ENCODE data around the gene SLC7A10. TPM values are rescaled to one million over a fixed set of nuclear protein-coding genes. Genes with fewer than 3 reads are reported as not detected.

The SLC7A10 gene
- total RNA-seq, 2 experiments from 2014 or later, result not detected

- Histone ChIP-seq H3K4me3 (ENCODE audit: low read depth, low read length, poor library complexity, severe bottlenecking) (no peak overlapping the region), H3K27ac (ENCODE audit: low read depth, low read length, poor library complexity, severe bottlenecking) (no peak overlapping the region), H2AFZ (ENCODE audit: low read length) (no peak overlapping the region), H3K9me3 (ENCODE audit: low read length) (no peaks in the 10 kb centered on the region), H3K4me1 (ENCODE audit: insufficient read depth, low read length, poor library complexity, severe bottlenecking) (no peaks in the 10 kb centered on the region), H4K20me1 (ENCODE audit: insufficient read depth, low read length) (no peaks in the 10 kb centered on the region), H3K4me2 (ENCODE audit: low read length) (no peak overlapping the region), H3K36me3 (ENCODE audit: insufficient read depth, low read length) (no peaks in the 10 kb centered on the region), H3K9me2 (ENCODE audit: insufficient read depth, low read length) (no peaks in the 10 kb centered on the region), H3K79me2 (ENCODE audit: insufficient read depth, low read depth, low read length) (no peaks in the 10 kb centered on the region)
- TF ChIP-seq CTCF (conservative IDR thresholded peaks at IDR 0.05; ENCODE audit: low read length) (no peak), EZH2phosphoT487 (IDR thresholded peaks at IDR 0.05; ENCODE audit: borderline replicate concordance, low read depth, low read length) (no peak)
- intact Hi-C loops (cut with micrococcal nuclease; ENCODE audit: unreplicated experiment), result no loop called here
- POLR2A ChIA-PET, result no interaction called here
- BruUV-seq (replicated peaks), result no TSS peak
- CTCF ChIA-PET (ENCODE audit: unreplicated experiment), result no interaction called here
- no peak for DNase-seq (ENCODE audit: low spot score)
These were observed 4.9 kb downstream of the SLC7A10 start for GRCh38 chr19:33220735-33221134.

GRCh38 chr19:33220115-33220514 lies 5.5 kb downstream of the SLC7A10 start:
- TF ChIP-seq EZH2phosphoT487 (IDR thresholded peaks at IDR 0.05; ENCODE audit: borderline replicate concordance, low read depth, low read length) (no peak), CTCF (conservative IDR thresholded peaks at IDR 0.05; ENCODE audit: low read length) (no peak)
- no peaks in the 10 kb centered on the region for H3K36me3 ChIP-seq (ENCODE audit: insufficient read depth, low read length)
- ChIA-PET POLR2A (no interaction called here), CTCF (ENCODE audit: unreplicated experiment) (no interaction called here)
- no peak for DNase-seq (ENCODE audit: low spot score)
- H3K4me1 ChIP-seq (ENCODE audit: insufficient read depth, low read length, poor library complexity, severe bottlenecking), result no peaks in the 10 kb centered on the region
- no peak overlapping the region for H3K4me3 ChIP-seq (ENCODE audit: low read depth, low read length, poor library complexity, severe bottlenecking)
- BruUV-seq (replicated peaks), result no TSS peak
- H2AFZ ChIP-seq (ENCODE audit: low read length), result no peak overlapping the region
- no peaks in the 10 kb centered on the region for H3K9me3 ChIP-seq (ENCODE audit: low read length)
- no peaks in the 10 kb centered on the region for H3K79me2 ChIP-seq (ENCODE audit: insufficient read depth, low read depth, low read length)
- no peaks in the 10 kb centered on the region for H3K9me2 ChIP-seq (ENCODE audit: insufficient read depth, low read length)
- H4K20me1 ChIP-seq (ENCODE audit: insufficient read depth, low read length), result no peaks in the 10 kb centered on the region
- no peak overlapping the region for H3K4me2 ChIP-seq (ENCODE audit: low read length)
- intact Hi-C loops (cut with micrococcal nuclease; ENCODE audit: unreplicated experiment), result no loop called here
- no peak overlapping the region for H3K27ac ChIP-seq (ENCODE audit: low read depth, low read length, poor library complexity, severe bottlenecking)

DNA sequence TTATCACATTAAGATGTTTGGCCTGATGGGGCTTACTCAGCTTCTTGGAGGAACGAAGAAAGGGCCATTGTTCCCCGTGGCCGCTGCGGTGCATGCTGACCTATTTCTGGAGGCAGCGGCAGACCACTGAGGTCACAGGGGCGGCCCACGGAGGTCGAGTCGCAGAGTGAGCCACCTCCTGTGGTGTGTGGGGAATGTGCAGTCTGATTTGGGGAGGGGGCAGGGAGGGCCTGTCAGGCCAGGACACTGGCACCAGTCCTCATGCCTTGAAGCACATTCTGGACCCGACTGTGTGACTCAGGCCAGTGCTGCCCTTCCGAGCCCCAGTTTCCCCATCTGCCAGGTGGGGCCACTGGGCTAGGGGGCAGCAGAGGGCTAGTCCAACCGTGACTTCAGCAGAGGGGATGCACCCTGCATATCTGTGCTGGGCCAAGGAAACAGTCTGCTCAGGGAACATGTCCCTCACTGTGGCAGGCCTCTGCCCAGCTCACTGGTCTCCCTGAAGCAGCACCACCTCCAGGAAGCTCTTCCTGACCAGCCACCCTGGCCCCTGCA lies 6.3 kb downstream of the SLC7A10 start:
- Histone ChIP-seq H3K4me1 (ENCODE audit: insufficient read depth, low read length, poor library complexity, severe bottlenecking) (no peaks in the 10 kb centered on the region), H3K4me3 (ENCODE audit: low read depth, low read length, poor library complexity, severe bottlenecking) (no peak overlapping the region), H4K20me1 (ENCODE audit: insufficient read depth, low read length) (no peaks in the 10 kb centered on the region), H3K9me3 (ENCODE audit: low read length) (no peaks in the 10 kb centered on the region), H3K9me2 (ENCODE audit: insufficient read depth, low read length) (no peaks in the 10 kb centered on the region), H2AFZ (ENCODE audit: low read length) (no peak overlapping the region), H3K4me2 (ENCODE audit: low read length) (no peak overlapping the region), H3K79me2 (ENCODE audit: insufficient read depth, low read depth, low read length) (no peaks in the 10 kb centered on the region), H3K36me3 (ENCODE audit: insufficient read depth, low read length) (no peaks in the 10 kb centered on the region), H3K27ac (ENCODE audit: low read depth, low read length, poor library complexity, severe bottlenecking) (no peak overlapping the region)
- BruUV-seq (replicated peaks), result no TSS peak
- ChIA-PET CTCF (ENCODE audit: unreplicated experiment) (no interaction called here), POLR2A (no interaction called here)
- TF ChIP-seq EZH2phosphoT487 (IDR thresholded peaks at IDR 0.05; ENCODE audit: borderline replicate concordance, low read depth, low read length) (no peak), CTCF (conservative IDR thresholded peaks at IDR 0.05; ENCODE audit: low read length) (peak; percentile 41)
- no peak for DNase-seq (ENCODE audit: low spot score)
- intact Hi-C loops (cut with micrococcal nuclease; ENCODE audit: unreplicated experiment), result no loop called here
